ENCODE measurements around the gene KCND3. TPM values are rescaled to one million over a fixed set of nuclear protein-coding genes. Genes with fewer than 3 reads are reported as not detected.

The KCND3 gene
- total RNA-seq, 1 donor from 2014 or later: 6.2 TPM

- DNase-seq (ENCODE audit: low spot score): no peak
Measured at GRCh38 chr1:111848852-111849545, 140.5 kb downstream of the KCND3 start.

DNA sequence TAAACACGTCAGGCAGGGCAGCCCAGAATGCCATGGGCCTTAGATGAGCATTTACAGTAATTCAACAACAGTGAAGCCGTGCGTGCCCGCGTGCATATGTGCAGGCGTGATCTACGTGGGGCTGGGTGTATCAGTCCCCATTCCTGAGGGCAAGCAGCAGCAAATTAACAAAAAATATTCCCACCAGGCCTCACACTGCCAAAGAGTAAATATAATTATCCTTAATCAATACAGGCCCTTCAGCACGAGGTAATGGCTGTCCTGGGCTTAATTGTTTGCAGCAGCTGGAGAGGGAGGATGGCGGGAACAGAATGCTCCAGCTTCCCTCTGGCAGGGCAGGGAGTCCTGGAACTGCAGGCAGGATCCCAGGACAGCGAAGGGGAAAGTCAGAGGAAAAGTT lies 142.0 kb downstream of the KCND3 start:
- DNase-seq (ENCODE audit: low spot score): no peak

GRCh38 chr1:111846842-111847241 lies 142.6 kb downstream of the KCND3 start:
- DNase-seq (ENCODE audit: low spot score): no peak

DNA sequence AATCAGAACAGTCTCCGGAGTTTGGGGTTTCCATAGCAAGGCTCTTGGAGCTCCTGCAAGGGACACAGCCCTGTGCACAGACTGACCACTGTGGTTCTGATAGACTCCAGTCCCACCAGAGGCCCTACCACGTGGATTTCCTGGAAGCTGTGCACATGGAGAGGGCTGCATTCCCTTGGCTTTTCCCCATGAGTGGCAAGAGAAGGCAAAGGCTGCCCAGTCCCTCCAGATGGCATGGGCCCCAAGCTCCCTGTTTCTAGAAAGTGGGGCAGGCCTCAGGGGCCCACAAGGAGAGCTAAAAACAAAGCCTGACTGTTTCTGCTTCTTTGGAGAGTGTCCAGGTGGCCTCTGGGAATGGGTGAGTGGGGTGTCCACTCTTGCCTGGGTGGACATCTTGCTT lies 146.3 kb downstream of the KCND3 start:
- DNase-seq (ENCODE audit: low spot score): no peak

- no peak for DNase-seq (ENCODE audit: low spot score)
Measured at GRCh38 chr1:111842411-111842810, 147.1 kb downstream of the KCND3 start.

- no peak for DNase-seq (ENCODE audit: low spot score)
Measured at GRCh38 chr1:111841746-111842145, 147.7 kb downstream of the KCND3 start.

- DNase-seq (ENCODE audit: low spot score): no peak
Measured at GRCh38 chr1:111841189-111841588, 148.3 kb downstream of the KCND3 start.

- DNase-seq (ENCODE audit: low spot score): no peak
Measured at GRCh38 chr1:111837393-111837792, 152.1 kb downstream of the KCND3 start.

- no peak for DNase-seq (ENCODE audit: low spot score)
Measured at GRCh38 chr1:111836111-111836510, 153.4 kb downstream of the KCND3 start.

- DNase-seq (ENCODE audit: low spot score): no peak
Measured at GRCh38 chr1:111835514-111835913, 154.0 kb downstream of the KCND3 start.

DNA sequence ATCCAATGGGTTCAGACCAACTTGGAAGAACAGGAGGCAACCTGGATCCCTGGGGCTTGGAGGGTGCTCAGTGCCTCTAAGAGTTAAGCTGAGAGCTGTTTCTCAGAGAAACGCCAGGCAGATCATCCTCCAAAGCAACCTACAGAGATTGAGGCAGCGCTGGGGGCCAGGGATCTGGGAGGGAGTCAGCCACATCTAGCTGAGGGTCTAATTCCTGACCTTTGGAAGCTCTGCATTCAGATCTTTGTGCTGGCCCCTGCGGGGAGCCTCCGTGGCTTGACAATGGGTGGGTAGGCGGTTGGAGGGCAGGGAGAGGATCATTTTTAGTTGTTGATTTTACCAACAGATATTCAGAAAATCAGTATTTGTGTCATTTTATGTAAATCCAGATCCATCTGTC lies 154.5 kb downstream of the KCND3 start:
- no peak for DNase-seq (ENCODE audit: low spot score)

DNA sequence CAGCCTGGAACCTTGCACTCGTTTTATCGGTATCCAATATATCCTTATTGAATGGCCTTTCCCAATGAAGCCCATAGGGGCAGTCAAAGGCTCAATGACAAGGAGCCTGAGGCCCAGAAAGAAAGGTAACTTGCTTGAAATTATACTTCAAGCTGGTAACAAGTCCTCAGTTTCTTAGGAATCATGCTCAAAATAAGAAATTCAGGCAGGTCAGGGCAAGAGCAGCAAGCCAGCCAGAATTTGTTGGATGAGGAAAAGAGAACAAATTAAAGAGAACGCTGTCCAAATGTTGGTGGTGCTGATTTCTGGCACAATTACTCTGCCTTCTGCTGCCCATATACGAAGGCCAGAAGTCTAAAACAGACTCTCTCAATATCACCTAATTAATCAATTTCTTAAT lies 156.1 kb downstream of the KCND3 start:
- no peak for DNase-seq (ENCODE audit: low spot score)

- no peak for DNase-seq (ENCODE audit: low spot score)
Measured at GRCh38 chr1:111832521-111833155, 156.8 kb downstream of the KCND3 start.

DNA sequence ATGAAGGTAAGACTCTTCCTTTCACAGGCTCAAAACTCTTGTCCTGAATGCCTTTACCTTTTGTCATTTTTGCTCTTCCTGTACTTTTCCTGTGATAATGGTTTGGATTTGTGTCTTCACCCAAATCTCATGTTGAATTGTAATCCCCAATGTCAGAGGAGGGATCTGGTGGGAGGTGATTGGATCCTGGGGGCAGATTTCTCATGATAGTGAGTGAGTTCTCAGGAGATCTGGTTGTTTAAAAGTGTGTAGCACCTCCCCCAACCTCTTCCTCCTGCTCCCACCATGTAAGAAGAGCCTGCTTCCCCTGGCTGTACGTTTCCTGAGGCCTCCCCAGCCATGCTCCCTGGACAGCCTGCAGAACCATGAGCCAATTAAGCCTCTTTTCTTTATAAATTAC lies 158.3 kb downstream of the KCND3 start:
- no peak for DNase-seq (ENCODE audit: low spot score)

DNA sequence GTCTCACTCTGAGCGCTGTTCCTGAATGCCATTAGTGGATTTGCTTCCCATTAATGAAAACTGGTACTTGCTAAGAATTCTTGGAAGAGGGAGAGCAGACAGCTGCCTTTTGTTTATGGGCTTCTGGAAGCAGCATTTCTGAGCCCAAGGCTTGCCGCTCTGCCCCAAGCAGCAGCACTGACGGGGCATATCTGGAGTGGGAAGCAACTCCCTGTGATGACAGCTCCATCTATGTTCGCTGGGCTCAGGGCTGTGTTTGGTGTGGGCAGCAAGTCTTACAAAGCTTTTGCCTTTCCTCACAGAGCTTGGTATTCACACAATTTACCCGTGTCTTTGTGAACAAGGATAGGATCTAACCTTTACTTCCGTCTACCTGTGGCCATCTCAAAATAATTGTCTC lies 161.5 kb downstream of the KCND3 start:
- no peak for DNase-seq (ENCODE audit: low spot score)

GRCh38 chr1:111826278-111826677 lies 163.2 kb downstream of the KCND3 start:
- no peak for DNase-seq (ENCODE audit: low spot score)

- DNase-seq (ENCODE audit: low spot score): no peak
Measured at GRCh38 chr1:111825217-111825616, 164.3 kb downstream of the KCND3 start.

DNA sequence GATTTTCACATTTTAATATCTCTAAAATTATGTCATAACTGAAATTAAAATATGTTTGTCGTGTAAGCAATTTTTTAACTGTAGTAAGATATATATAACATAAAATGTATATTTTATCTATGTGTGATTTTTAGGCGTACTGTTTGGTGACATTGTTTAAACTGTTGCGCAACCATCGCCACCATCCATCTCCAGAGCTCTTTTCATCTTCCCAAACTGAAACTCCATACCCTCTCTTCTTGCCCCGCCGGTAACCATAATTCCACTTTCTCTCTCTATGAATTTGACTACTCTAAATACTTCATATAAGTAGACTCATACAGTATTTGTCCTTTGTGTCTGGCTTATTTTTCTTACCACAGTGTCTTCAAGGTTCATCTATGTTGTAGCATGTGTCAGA lies 167.3 kb downstream of the KCND3 start:
- DNase-seq (ENCODE audit: low spot score): no peak

DNA sequence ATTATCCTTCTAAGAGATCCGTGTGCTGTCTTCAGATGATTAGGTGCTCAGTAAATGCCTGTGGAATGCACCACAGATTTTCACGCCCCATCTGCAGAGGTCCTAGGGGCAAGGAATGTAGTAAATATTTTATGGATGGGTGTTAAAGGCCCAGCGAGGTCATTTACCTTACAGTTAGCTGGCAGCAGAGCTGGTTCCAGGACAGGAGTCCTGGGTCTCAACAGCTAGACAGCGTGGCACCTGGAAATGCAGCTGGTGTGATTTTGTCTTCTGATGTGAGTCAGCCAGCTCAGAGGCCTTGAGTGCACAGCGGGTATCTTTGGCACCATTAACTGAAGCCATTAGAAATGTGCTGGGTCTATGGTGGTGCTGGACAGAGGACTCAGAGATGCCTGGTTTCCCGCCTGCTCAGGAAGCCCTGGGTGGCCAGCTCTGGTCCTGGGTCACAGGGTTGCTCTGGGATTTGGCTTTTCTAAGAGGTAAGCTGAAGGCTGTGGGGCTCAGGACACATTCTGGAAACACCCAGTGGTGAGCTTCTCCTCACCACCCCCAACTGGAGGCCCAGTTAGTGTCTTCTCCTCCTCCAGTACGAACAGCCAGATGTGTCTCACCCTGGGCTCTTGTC lies 168.2 kb downstream of the KCND3 start:
- no peak for DNase-seq (ENCODE audit: low spot score)

- DNase-seq (ENCODE audit: low spot score): no peak
Measured at GRCh38 chr1:111819566-111820263, 169.8 kb downstream of the KCND3 start.

DNA sequence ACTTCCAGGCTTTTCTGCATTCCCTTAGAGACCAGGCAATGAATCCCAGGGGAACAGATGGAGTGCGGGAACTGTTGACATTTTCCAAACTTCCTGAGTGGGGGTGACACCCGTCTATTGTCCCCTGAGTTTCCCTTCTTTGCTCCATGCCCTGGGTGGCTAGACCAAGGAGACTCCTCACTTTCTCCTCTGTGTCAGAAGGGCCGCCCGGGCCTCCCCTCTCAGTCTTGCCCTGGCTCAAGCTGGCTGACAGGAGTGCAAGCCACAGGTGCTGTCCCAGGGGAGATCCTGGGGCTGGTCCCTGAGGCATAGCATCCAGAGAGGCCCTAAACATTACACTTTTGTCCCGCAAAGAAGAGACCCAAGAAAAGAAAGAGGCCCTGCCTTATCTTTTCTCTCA lies 170.9 kb downstream of the KCND3 start:
- DNase-seq (ENCODE audit: low spot score): no peak

DNA sequence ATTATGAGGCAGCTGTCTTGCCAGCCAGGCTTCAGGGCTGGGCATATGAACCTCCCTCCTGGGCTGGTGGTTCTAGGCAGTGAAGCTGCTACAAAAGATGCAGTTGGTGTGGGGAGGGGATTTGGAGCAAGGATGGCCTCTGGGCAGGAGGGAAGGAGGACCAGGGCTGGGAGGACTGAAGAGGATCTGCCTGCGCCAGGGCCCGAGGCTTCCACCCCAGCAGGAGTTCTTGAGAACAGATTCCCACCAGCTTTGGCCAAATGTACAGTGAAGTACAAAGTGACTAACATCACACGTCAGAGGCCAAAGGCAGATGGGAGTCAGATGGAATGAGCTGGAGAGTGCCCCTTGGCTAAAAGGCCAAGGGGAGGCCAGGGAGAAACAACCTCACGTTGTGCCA lies 171.4 kb downstream of the KCND3 start:
- no peak for DNase-seq (ENCODE audit: low spot score)

DNA sequence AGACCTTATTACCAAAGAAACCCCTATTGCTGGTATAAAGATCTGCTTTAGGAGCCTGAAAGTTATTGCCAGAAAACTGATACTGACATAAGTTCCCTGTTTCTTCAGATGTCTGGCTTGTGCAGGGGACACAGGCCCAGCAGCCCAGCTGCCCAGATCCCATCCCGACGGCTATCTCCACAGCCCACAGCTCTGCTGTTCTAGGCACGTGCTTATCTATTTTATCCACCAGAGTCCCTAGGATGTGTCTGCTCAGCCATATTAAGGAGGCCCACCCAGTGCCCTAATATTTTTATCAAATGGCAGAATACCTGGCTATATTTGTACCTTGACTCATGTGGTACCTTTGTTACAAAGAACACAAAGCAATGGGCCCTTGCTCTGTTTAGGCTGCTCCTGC lies 174.8 kb downstream of the KCND3 start:
- no peak for DNase-seq (ENCODE audit: low spot score)

Measured in ureter (tissue), 1 donor.